Activated CD4-positive, alpha-beta T cell treated with anti-CD3 and anti-CD28 coated beads, Interleukin-2, amount 50 U/mL, for 1 hour (primary cell): ENCODE measurements around the gene SGCD.

ENCODE experiments used
- DNase-seq: peaks from one replicate; pipeline ENCODE4 v3.0.0-alpha.2; 2020

The SGCD gene

GRCh38 chr5:156715287-156715686 is 388.3 kb downstream of the SGCD start:
- no peak for DNase-seq

GRCh38 chr5:156716591-156717380 is 389.8 kb downstream of the SGCD start:
- DNase-seq, result no peak

- DNase-seq, result no peak
These were observed 392.0 kb downstream of the SGCD start for GRCh38 chr5:156718985-156719384.

- no peak for DNase-seq
These were observed 395.4 kb downstream of the SGCD start for GRCh38 chr5:156722358-156722757.

GRCh38 chr5:156735477-156735876 is 408.5 kb downstream of the SGCD start:
- DNase-seq, result no peak

- DNase-seq, result no peak
These were observed 414.6 kb downstream of the SGCD start for GRCh38 chr5:156741516-156741915.

- no peak for DNase-seq
These were observed 426.9 kb downstream of the SGCD start for GRCh38 chr5:156753846-156754245.

GRCh38 chr5:156755421-156756087 is 428.6 kb downstream of the SGCD start:
- no peak for DNase-seq

- DNase-seq, result no peak
These were observed 431.2 kb downstream of the SGCD start for GRCh38 chr5:156758011-156758791.

- DNase-seq, result no peak
These were observed 432.2 kb downstream of the SGCD start for GRCh38 chr5:156759156-156759555.

- DNase-seq, result no peak
These were observed 435.8 kb downstream of the SGCD start for GRCh38 chr5:156762771-156763170.

- DNase-seq, result no peak
These were observed 437.4 kb downstream of the SGCD start for GRCh38 chr5:156764176-156764971.

GRCh38 chr5:156774273-156774672 is 447.3 kb downstream of the SGCD start:
- no peak for DNase-seq

- no peak for DNase-seq
These were observed 451.3 kb downstream of the SGCD start for GRCh38 chr5:156778139-156778706.

- DNase-seq, result no peak
These were observed 451.8 kb downstream of the SGCD start for GRCh38 chr5:156778752-156779151.

GRCh38 chr5:156779436-156779835 is 452.5 kb downstream of the SGCD start:
- DNase-seq, result no peak

- DNase-seq, result no peak
These were observed 456.1 kb downstream of the SGCD start for GRCh38 chr5:156783092-156783491.

GRCh38 chr5:156794687-156795086 is 467.7 kb downstream of the SGCD start:
- no peak for DNase-seq

- no peak for DNase-seq
These were observed 471.2 kb downstream of the SGCD start for GRCh38 chr5:156798201-156798600.

GRCh38 chr5:156799171-156799570 is 472.2 kb downstream of the SGCD start:
- no peak for DNase-seq

- DNase-seq, result no peak
These were observed 474.0 kb downstream of the SGCD start for GRCh38 chr5:156800929-156801328.

- no peak for DNase-seq
These were observed 475.5 kb downstream of the SGCD start for GRCh38 chr5:156802501-156802900.

- no peak for DNase-seq
These were observed 476.4 kb downstream of the SGCD start for GRCh38 chr5:156803404-156803803.
